Activated naive CD8-positive, alpha-beta T cell treated with anti-CD3 and anti-CD28 coated beads for 36 hours (primary cell): ENCODE data around the gene BNC2. TPM values are rescaled to one million over a fixed set of nuclear protein-coding genes. Genes with fewer than 3 reads are reported as not detected.

Experiments
- DNase-seq: peaks from one replicate; pipeline ENCODE4 v3.0.0; 2021
- H3K27ac Mint-ChIP-seq: one replicate; pipeline ENCODE4 v1.8.0; 2022; ENCODE audit warnings: mild to moderate bottlenecking, moderate library complexity, mixed read lengths
- H3K27me3 Mint-ChIP-seq: one replicate; pipeline ENCODE4 v1.8.0; 2022; ENCODE audit warnings: mild to moderate bottlenecking, mixed read lengths
- H3K36me3 Mint-ChIP-seq: one replicate; pipeline ENCODE4 v1.8.0; 2021; ENCODE audit warnings: mild to moderate bottlenecking, mixed read lengths
- H3K4me1 Mint-ChIP-seq: one replicate; pipeline ENCODE4 v1.8.0; 2021; ENCODE audit warnings: mixed read lengths
- H3K4me3 Mint-ChIP-seq: one replicate; pipeline ENCODE4 v1.8.0; 2022; ENCODE audit warnings: mild to moderate bottlenecking, moderate library complexity, mixed read lengths
- H3K9me3 Mint-ChIP-seq: one replicate; pipeline ENCODE4 v1.8.0; 2022; ENCODE audit warnings: mixed read lengths
- total RNA-seq, 2 experiments: library from RNA; stranded (reverse); gene quantifications; one replicate each; pipeline ENCODE4 v1.2.3, GENCODE V29; 2021

BNC2 gene
- total RNA-seq, 2 experiments from 2014 or later = not detected

DNA sequence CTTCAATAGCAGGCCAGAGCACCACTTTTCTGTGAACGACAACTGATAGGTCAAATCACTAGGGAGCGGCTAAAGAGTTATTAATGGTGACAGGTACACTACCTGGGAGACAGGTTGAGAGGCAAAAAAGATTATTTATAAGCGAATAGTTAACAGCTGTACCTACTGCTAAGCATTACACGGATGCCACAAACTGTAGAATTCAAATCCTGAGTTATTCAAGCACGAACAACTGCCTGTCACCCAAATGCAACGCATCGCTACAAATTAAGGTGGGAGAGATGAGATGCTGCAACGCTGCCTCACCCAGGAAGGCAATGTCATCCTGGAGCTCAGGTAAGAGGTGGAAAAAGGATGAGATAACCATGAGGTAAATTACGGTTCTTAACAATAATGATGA is 342.9 kb downstream of the BNC2 start:
- peaks cover 14% of the 10 kb centered on the region for H3K27me3 Mint-ChIP-seq
- DNase-seq = no peak
- H3K36me3 Mint-ChIP-seq = no peaks in the 10 kb centered on the region
- H3K4me1 Mint-ChIP-seq = no peaks in the 10 kb centered on the region
- H3K4me3 Mint-ChIP-seq = no peak overlapping the region
- no peak overlapping the region for H3K27ac Mint-ChIP-seq
- H3K9me3 Mint-ChIP-seq = no peaks in the 10 kb centered on the region

GRCh38 chr9:16526380-16526779 is 344.1 kb downstream of the BNC2 start:
- Mint-ChIP-seq H3K9me3 (no peaks in the 10 kb centered on the region), H3K27me3 (peaks cover 16% of the 10 kb centered on the region), H3K27ac (no peak overlapping the region), H3K4me3 (no peak overlapping the region), H3K36me3 (no peaks in the 10 kb centered on the region), H3K4me1 (no peaks in the 10 kb centered on the region)
- DNase-seq = no peak

GRCh38 chr9:16524823-16525222 is 345.6 kb downstream of the BNC2 start:
- H3K4me1 Mint-ChIP-seq = no peaks in the 10 kb centered on the region
- no peak overlapping the region for H3K4me3 Mint-ChIP-seq
- peaks cover 14% of the 10 kb centered on the region for H3K27me3 Mint-ChIP-seq
- DNase-seq = no peak
- H3K36me3 Mint-ChIP-seq = no peaks in the 10 kb centered on the region
- H3K27ac Mint-ChIP-seq = no peak overlapping the region
- no peaks in the 10 kb centered on the region for H3K9me3 Mint-ChIP-seq

DNA sequence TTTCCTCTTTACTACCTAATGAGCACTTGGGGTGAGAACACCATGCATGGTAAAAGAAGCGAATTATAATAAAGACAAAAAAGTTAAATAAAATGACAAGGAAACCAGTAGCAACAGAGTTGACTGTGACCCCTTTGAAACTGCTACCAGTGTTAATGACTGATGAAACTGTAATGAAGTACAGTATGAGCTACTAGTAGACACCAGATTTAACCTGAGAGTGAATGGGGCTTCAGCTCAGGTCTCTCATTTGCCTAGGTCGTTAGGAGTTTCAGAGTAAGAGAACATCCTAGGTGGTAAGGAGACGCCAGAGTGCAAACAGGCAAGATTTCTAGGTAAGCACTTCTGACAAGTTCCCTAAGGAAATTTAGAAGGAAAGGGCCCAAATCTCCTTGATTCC is 346.4 kb downstream of the BNC2 start:
- Mint-ChIP-seq H3K4me3 (no peak overlapping the region), H3K4me1 (no peaks in the 10 kb centered on the region), H3K27me3 (peaks cover 14% of the 10 kb centered on the region), H3K27ac (no peak overlapping the region), H3K9me3 (no peaks in the 10 kb centered on the region), H3K36me3 (no peaks in the 10 kb centered on the region)
- no peak for DNase-seq

- H3K4me1 Mint-ChIP-seq = no peaks in the 10 kb centered on the region
- no peak overlapping the region for H3K4me3 Mint-ChIP-seq
- H3K36me3 Mint-ChIP-seq = no peaks in the 10 kb centered on the region
- H3K9me3 Mint-ChIP-seq = no peaks in the 10 kb centered on the region
- H3K27ac Mint-ChIP-seq = no peak overlapping the region
- peaks cover 14% of the 10 kb centered on the region for H3K27me3 Mint-ChIP-seq
- DNase-seq = no peak
Observed at GRCh38 chr9:16521868-16522411, 348.5 kb downstream of the BNC2 start.

GRCh38 chr9:16519001-16519400 is 351.5 kb downstream of the BNC2 start:
- no peaks in the 10 kb centered on the region for H3K4me1 Mint-ChIP-seq
- DNase-seq = no peak
- H3K36me3 Mint-ChIP-seq = no peaks in the 10 kb centered on the region
- no peak overlapping the region for H3K27ac Mint-ChIP-seq
- H3K27me3 Mint-ChIP-seq = peaks cover 9% of the 10 kb centered on the region
- no peak overlapping the region for H3K4me3 Mint-ChIP-seq
- H3K9me3 Mint-ChIP-seq = no peaks in the 10 kb centered on the region

DNA sequence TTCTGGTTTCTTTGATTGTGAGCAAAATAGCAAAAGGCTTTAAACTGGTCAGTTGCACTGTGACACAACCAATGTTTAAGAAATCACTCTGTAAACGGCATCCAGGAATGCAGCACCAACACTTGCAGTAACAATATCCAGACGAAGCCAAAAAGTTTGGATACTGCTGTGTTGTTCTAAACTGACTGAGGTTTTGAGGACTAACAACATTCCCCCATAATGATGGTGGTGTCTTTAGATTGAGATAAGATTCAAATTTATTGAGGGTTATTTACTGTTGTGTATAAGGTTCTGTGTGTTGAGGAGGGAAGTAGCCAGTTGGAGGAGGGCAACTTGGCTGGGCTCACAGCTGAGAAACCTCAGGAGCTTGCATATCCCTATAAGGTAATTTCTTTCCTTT is 353.6 kb downstream of the BNC2 start:
- no peak overlapping the region for H3K4me3 Mint-ChIP-seq
- H3K9me3 Mint-ChIP-seq = no peaks in the 10 kb centered on the region
- H3K27ac Mint-ChIP-seq = no peak overlapping the region
- no peaks in the 10 kb centered on the region for H3K4me1 Mint-ChIP-seq
- H3K36me3 Mint-ChIP-seq = no peaks in the 10 kb centered on the region
- H3K27me3 Mint-ChIP-seq = peaks cover 5% of the 10 kb centered on the region
- DNase-seq = no peak

DNA sequence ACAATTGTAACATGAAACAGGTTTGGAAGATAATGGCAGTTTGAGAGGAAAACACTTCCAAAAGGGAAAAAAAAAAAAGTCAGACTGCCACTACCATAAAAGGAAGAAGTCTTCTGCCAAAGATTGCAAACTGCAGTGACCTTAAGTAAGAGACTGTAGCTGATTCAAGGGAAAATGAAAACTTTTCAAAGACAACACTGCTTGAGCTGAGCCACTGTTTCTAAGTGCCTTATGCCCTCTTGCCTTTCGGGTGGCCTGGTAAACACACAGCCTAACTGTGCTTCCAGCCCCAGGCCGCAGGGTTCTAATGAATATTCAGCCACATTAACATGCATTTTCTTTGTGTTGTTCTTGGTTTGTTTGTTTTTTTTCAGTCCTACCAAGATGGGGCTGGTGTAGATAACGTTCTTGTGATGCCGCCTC is 354.6 kb downstream of the BNC2 start:
- Mint-ChIP-seq H3K27ac (no peak overlapping the region), H3K4me3 (no peak overlapping the region), H3K36me3 (no peaks in the 10 kb centered on the region), H3K4me1 (no peaks in the 10 kb centered on the region), H3K9me3 (no peaks in the 10 kb centered on the region), H3K27me3 (peaks cover 5% of the 10 kb centered on the region)
- DNase-seq = no peak

DNA sequence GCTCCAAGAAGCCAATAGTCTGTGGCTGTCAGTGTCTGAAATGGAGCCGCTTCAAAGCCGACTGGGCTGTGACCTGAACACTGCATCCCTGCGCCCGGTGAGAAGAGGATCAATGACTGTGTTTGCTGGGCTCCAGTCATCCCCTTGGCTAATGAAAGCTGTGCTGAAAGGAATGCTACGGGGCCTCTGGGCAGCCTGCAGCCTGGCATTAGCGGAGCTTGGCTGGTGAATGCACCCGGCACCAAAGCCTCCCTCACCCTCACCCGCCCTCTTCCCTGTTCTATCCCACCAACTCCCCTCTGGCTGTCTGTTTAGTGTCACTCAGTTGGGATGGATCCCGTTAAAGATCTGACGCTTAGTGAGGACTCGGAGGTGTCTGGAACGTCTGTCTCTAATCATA is 355.3 kb downstream of the BNC2 start:
- Mint-ChIP-seq H3K4me1 (no peaks in the 10 kb centered on the region), H3K9me3 (no peaks in the 10 kb centered on the region), H3K36me3 (no peaks in the 10 kb centered on the region), H3K27ac (no peak overlapping the region), H3K4me3 (no peak overlapping the region), H3K27me3 (peaks cover 3% of the 10 kb centered on the region)
- DNase-seq = no peak

DNA sequence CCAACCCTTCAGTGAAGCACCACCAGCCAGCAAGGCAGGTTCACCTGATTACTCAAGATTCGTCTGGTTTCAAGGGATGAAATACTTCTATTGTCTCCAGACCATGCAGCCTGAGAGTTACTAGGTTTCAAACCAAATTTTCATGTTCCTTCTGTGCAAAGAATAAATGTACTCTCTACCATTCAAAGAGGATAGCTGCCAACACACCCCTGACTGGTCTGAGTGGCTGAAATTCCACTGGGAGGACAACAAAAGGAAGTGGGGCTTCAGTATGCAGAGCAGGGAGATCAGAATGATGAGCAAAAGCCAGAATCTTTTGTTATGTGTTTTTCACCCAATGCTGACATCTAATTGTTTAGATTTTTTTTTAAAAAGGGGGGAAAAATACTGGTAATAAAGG is 356.3 kb downstream of the BNC2 start:
- Mint-ChIP-seq H3K27ac (no peak overlapping the region), H3K36me3 (no peaks in the 10 kb centered on the region), H3K4me3 (no peak overlapping the region), H3K4me1 (no peaks in the 10 kb centered on the region), H3K27me3 (no peaks in the 10 kb centered on the region), H3K9me3 (no peaks in the 10 kb centered on the region)
- DNase-seq = no peak

- DNase-seq = no peak
- Mint-ChIP-seq H3K27ac (no peak overlapping the region), H3K4me3 (no peak overlapping the region), H3K4me1 (no peaks in the 10 kb centered on the region), H3K27me3 (no peaks in the 10 kb centered on the region), H3K36me3 (no peaks in the 10 kb centered on the region), H3K9me3 (no peaks in the 10 kb centered on the region)
Observed at GRCh38 chr9:16512281-16512680, 358.2 kb downstream of the BNC2 start.

DNA sequence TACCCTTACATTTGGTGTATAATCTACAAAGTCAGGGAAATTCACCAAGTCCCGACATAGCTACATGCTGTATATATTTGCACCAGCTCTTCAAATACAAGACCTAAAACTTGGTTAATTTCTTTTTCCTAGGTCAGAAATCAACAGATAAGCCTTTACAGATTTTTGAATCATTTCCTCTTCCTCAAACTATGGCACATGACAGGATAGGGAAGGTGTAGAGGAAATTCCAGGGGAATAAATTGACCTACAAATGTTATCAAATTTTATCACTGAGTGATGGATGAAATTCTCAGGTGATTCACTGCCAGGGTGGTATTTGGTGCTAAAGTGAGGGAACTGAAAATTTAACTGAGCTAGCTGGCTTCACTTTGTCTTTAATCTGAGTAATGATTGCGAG is 360.0 kb downstream of the BNC2 start:
- Mint-ChIP-seq H3K27ac (no peak overlapping the region), H3K27me3 (no peaks in the 10 kb centered on the region), H3K4me1 (no peaks in the 10 kb centered on the region), H3K36me3 (no peaks in the 10 kb centered on the region), H3K4me3 (no peak overlapping the region), H3K9me3 (no peaks in the 10 kb centered on the region)
- DNase-seq = no peak

GRCh38 chr9:16509997-16510396 is 360.5 kb downstream of the BNC2 start:
- H3K27ac Mint-ChIP-seq = no peak overlapping the region
- H3K9me3 Mint-ChIP-seq = no peaks in the 10 kb centered on the region
- H3K27me3 Mint-ChIP-seq = no peaks in the 10 kb centered on the region
- no peak for DNase-seq
- no peaks in the 10 kb centered on the region for H3K36me3 Mint-ChIP-seq
- no peak overlapping the region for H3K4me3 Mint-ChIP-seq
- H3K4me1 Mint-ChIP-seq = no peaks in the 10 kb centered on the region

DNA sequence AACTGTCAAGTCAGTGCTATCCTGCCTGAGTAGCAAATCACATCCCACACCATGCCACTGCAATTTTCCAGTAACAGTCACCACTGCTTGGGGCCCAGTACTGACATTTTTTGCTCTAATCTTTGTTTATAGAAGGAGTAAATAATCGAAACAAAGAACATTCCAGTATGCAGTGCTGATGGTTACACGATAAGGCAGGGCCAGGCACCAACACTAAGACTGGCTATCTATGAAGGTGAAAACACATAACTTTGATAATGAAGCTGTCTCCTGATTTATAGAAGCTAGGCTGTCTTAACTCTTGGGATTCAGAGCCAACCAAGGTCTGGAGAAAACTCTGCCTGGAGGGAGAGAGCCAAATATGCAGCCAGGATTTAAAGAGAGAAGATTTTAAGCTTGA is 365.3 kb downstream of the BNC2 start:
- Mint-ChIP-seq H3K36me3 (no peaks in the 10 kb centered on the region), H3K27ac (no peak overlapping the region), H3K27me3 (no peaks in the 10 kb centered on the region), H3K9me3 (no peaks in the 10 kb centered on the region), H3K4me1 (no peaks in the 10 kb centered on the region), H3K4me3 (no peak overlapping the region)
- DNase-seq = no peak

- no peaks in the 10 kb centered on the region for H3K36me3 Mint-ChIP-seq
- no peak for DNase-seq
- no peaks in the 10 kb centered on the region for H3K9me3 Mint-ChIP-seq
- H3K27me3 Mint-ChIP-seq = no peaks in the 10 kb centered on the region
- H3K4me1 Mint-ChIP-seq = no peaks in the 10 kb centered on the region
- no peak overlapping the region for H3K27ac Mint-ChIP-seq
- no peak overlapping the region for H3K4me3 Mint-ChIP-seq
Observed at GRCh38 chr9:16501726-16502125, 368.7 kb downstream of the BNC2 start.

- Mint-ChIP-seq H3K36me3 (no peaks in the 10 kb centered on the region), H3K27me3 (no peaks in the 10 kb centered on the region)
Observed at GRCh38 chr9:16501141-16501540, 369.3 kb downstream of the BNC2 start.

GRCh38 chr9:16500386-16500785 is 370.1 kb downstream of the BNC2 start:
- Mint-ChIP-seq H3K36me3 (no peaks in the 10 kb centered on the region), H3K27ac (no peak overlapping the region)

More at GRCh38 chr9:16501141-16501540, 369.3 kb downstream of the BNC2 start:
- H3K4me1 Mint-ChIP-seq = no peaks in the 10 kb centered on the region
- H3K4me3 Mint-ChIP-seq = no peak overlapping the region
- H3K9me3 Mint-ChIP-seq = no peaks in the 10 kb centered on the region
- DNase-seq = no peak
- no peak overlapping the region for H3K27ac Mint-ChIP-seq

More at GRCh38 chr9:16500386-16500785, 370.1 kb downstream of the BNC2 start:
- Mint-ChIP-seq H3K27me3 (no peaks in the 10 kb centered on the region), H3K9me3 (no peaks in the 10 kb centered on the region), H3K4me1 (no peaks in the 10 kb centered on the region), H3K4me3 (no peak overlapping the region)
- no peak for DNase-seq
